ENCODE data around the gene UBLCP1. TPM values are rescaled to one million over a fixed set of nuclear protein-coding genes. Genes with fewer than 3 reads are reported as not detected.

The UBLCP1 gene
- total and polyA plus RNA-seq, 2 donors (not counting 1 experiment from before 2014, with no cell fraction given), result 9.6 to 25.1 TPM

- peaks cover 29% of the 10 kb centered on the region for H3K4me1 Mint-ChIP-seq
Observed at GRCh38 chr5:159262472-159262858, 625 bp upstream of the UBLCP1 start.

More at GRCh38 chr5:159262472-159262858, 625 bp upstream of the UBLCP1 start:
- DNase-seq (no peak), ATAC-seq (ENCODE audit: low read depth) (peak; percentile 9)
- peak overlapping the region; percentile 90 for H2AFZ ChIP-seq (ENCODE audit: insufficient read depth, low read depth, low read length, poor library complexity, severe bottlenecking)
- peaks cover 38% of the 10 kb centered on the region for H3K79me2 ChIP-seq (ENCODE audit: control insufficient read depth, insufficient read depth, low read length)
- H3K9me3 ChIP-seq (ENCODE audit: control extremely low read depth in 1 of 3, control insufficient read depth in 2 of 3, insufficient read depth in 1 of 3, low read length in 2 of 3), result peaks cover 0 to 12% (median 10%) of the 10 kb centered on the region in 3 donors
- H3K4me3 Mint-ChIP-seq, result peak overlapping the region; percentile 96
- WGBS (ENCODE audit: insufficient coverage), result 11% methylated on average over 9 of the region's 10 CpGs
- peak overlapping the region; percentile 97 for H3K27ac Mint-ChIP-seq
- H3K27me3 Mint-ChIP-seq, result peaks cover 1% of the 10 kb centered on the region
- peak overlapping the region; percentile 84 to 96 (median 95) for H3K4me3 ChIP-seq (ENCODE audit: control extremely low read depth in 1 of 5, extremely low read depth in 1 of 5, insufficient read depth in 1 of 5, low read depth in 2 of 5, low read length in 4 of 5)
- H3K4me2 ChIP-seq (replicated peaks; ENCODE audit: low read depth, low read length, poor library complexity, severe bottlenecking), result peak overlapping the region; percentile 83
- H3K27me3 ChIP-seq (replicated peaks in 1 of 4; ENCODE audit: control extremely low read depth in 1 of 4, control insufficient read depth in 3 of 4, insufficient read depth in 4 of 4, low read length in 3 of 4), result no peaks in the 10 kb centered on the region
- H3K9ac ChIP-seq (ENCODE audit: low read length), result peak overlapping the region; percentile 82
- H3K27ac ChIP-seq (ENCODE audit: low read length in 2 of 2), result peak overlapping the region; percentile 87 to 88
- TF ChIP-seq CTCF (IDR thresholded peaks at IDR 0.05), result no peak
- no peak for TF ChIP-seq EZH2 (IDR thresholded peaks at IDR 0.05; ENCODE audit: borderline replicate concordance, insufficient read depth, low read depth, low read length, poor library complexity, severe bottlenecking)
- H3K9me3 Mint-ChIP-seq (ENCODE audit: insufficient read depth), result no peaks in the 10 kb centered on the region
- no peaks in the 10 kb centered on the region for H3K36me3 ChIP-seq (replicated peaks in 1 of 2; ENCODE audit: control extremely low read depth in 1 of 2, control insufficient read depth in 1 of 2, extremely low read depth in 1 of 2, insufficient read depth in 2 of 2, low read length in 1 of 2)
- H3K4me1 ChIP-seq (ENCODE audit: control insufficient read depth in 2 of 2, insufficient read depth in 2 of 2, low read length in 2 of 2), result peaks cover 17 to 18% of the 10 kb centered on the region in 2 donors
- CTCF ChIA-PET, result interaction anchor here (1.0 to 2.1 kb wide), 2 partner anchors 64 to 105 kb away, joined by 3 to 6 read pairs; no protein-coding TSS in a partner anchor
- H4K20me1 ChIP-seq (ENCODE audit: control insufficient read depth, insufficient read depth, low read length, poor library complexity, severe bottlenecking), result no peaks in the 10 kb centered on the region
- POLR2A ChIA-PET, result interaction anchor here (0.9 to 1.5 kb wide), 3 partner anchors 51 to 64 kb away, joined by 4 to 7 read pairs (median 7); partner anchors contain the start of gene RNF145
- intact Hi-C loops (cut with micrococcal nuclease), result loop anchor here (1.0 to 5.0 kb wide), 5 partner anchors 53 to 1404 kb away; partner anchors contain the start of genes CLINT1, PWWP2A and RNF145
